HepG2 (cell line): Measurements from ENCODE around the gene TOMM40L. TPM values are rescaled to one million over a fixed set of nuclear protein-coding genes. Genes with fewer than 3 reads are reported as not detected.
A peak's percentile ranks its signal among the peaks of the same experiment; 100 is the strongest.

Experiments
- ATF2 ChIP-seq: sonication (generic); formaldehyde crosslinking; IDR thresholded peaks from 2 replicates; pipeline ENCODE4 v1.4.0; 2020; ENCODE audit warnings: missing genetic modification reagents
- CREB1 ChIP-seq, 2 experiments: fragments of 450-650 bp in 1 of 2; IDR thresholded peaks; 2 replicates each; pipeline ENCODE4 v1.6.1; 2016 to 2017; ENCODE audit warnings: control low read depth in 1 of 2, mild to moderate bottlenecking in 1 of 2, missing compliant biosample characterization in 1 of 2, missing genetic modification characterization in 1 of 2
- DNMT1 ChIP-seq: sonication (generic); formaldehyde crosslinking; IDR thresholded peaks from 2 replicates; pipeline ENCODE4 v1.5.1; 2020; ENCODE audit warnings: mild to moderate bottlenecking, missing genetic modification reagents
- MIER3 ChIP-seq: IDR thresholded peaks from 2 replicates; pipeline ENCODE4 v1.6.1; 2016; ENCODE audit warnings: missing compliant biosample characterization, borderline replicate concordance
- MNT ChIP-seq: fragments of 450-650 bp; IDR thresholded peaks from 2 replicates; pipeline ENCODE4 v1.6.1; 2016
- POGZ ChIP-seq: sonication (generic); formaldehyde crosslinking; IDR thresholded peaks from 2 replicates; pipeline ENCODE4 v1.4.0; 2020; ENCODE audit warnings: mild to moderate bottlenecking, missing genetic modification reagents
- POLR2AphosphoS5 ChIP-seq: IDR thresholded peaks from 2 replicates; pipeline ENCODE4 v1.6.1; 2012; ENCODE audit warnings: low read depth, low read length
- SALL1 ChIP-seq: sonication (generic); formaldehyde crosslinking; IDR thresholded peaks from 2 replicates; pipeline ENCODE4 v1.8.0; 2022; ENCODE audit warnings: mild to moderate bottlenecking, missing genetic modification reagents
- SMARCE1 ChIP-seq: fragments of 450-650 bp; IDR thresholded peaks from 2 replicates; pipeline ENCODE4 v1.6.1; 2017; ENCODE audit warnings: borderline replicate concordance
- TAF1 ChIP-seq: sonication (generic); formaldehyde crosslinking; IDR thresholded peaks from 2 replicates; pipeline ENCODE4 v1.4.0; 2020; ENCODE audit warnings: missing genetic modification reagents
- ZBTB21 ChIP-seq: sonication (generic); formaldehyde crosslinking; IDR thresholded peaks from 2 replicates; pipeline ENCODE4 v1.4.0; 2020; ENCODE audit warnings: missing genetic modification reagents
- ZMYM4 ChIP-seq: sonication (generic); formaldehyde crosslinking; IDR thresholded peaks from 2 replicates; pipeline ENCODE4 v1.8.1; 2023; ENCODE audit warnings: mild to moderate bottlenecking, missing genetic modification reagents
- ZNF264 ChIP-seq: sonication (generic); formaldehyde crosslinking; IDR thresholded peaks from 2 replicates; pipeline ENCODE4 v1.4.0; 2020; ENCODE audit warnings: missing genetic modification reagents
- ZNF557 ChIP-seq: sonication (generic); formaldehyde crosslinking; IDR thresholded peaks from 2 replicates; pipeline ENCODE4 v1.4.0; 2020; ENCODE audit warnings: missing genetic modification reagents
- ZNF558 ChIP-seq: sonication (generic); formaldehyde crosslinking; IDR thresholded peaks from 2 replicates; pipeline ENCODE4 v1.9.0; 2022; ENCODE audit warnings: mild to moderate bottlenecking, missing genetic modification reagents, borderline replicate concordance
- ZNF891 ChIP-seq: sonication (generic); formaldehyde crosslinking; IDR thresholded peaks from 2 replicates; pipeline ENCODE4 v1.5.0; 2020; ENCODE audit warnings: mild to moderate bottlenecking, missing genetic modification reagents
- ZXDC ChIP-seq: sonication (generic); formaldehyde crosslinking; IDR thresholded peaks from 2 replicates; pipeline ENCODE4 v1.5.0; 2020; ENCODE audit warnings: mild to moderate bottlenecking, missing genetic modification reagents
- polyA plus RNA-seq, 8 experiments: library from polyadenylated mRNA; depleted of rRNA in 3 of 8; stranded (reverse) in 7 of 8; unstranded in 1 of 8; fragments of >200 nt; fragmentation: Illumina TruSeq in 4 of 8; extraction: Trizol in 4 of 8; gene quantifications; 2 replicates each; pipeline versions ENCODE4 v1.2.1 to v1.2.3, GENCODE V29; 2011 to 2016; ENCODE audit warnings: low read depth in 4 of 8, missing spikeins in 1 of 8, mixed read lengths in 1 of 8; ENCODE audit not compliant: insufficient read depth in 1 of 8
- total RNA-seq, 5 experiments: library from RNA; depleted of rRNA; stranded (reverse); fragments of >200 nt; fragmentation: Illumina TruSeq; extraction: Trizol; gene quantifications; 2 replicates each; pipeline ENCODE4 v1.2.3, GENCODE V29; 2016; ENCODE audit warnings: low read depth in 1 of 5
- TF ChIP-seq, protein P1 (sequence below): sonication (generic); formaldehyde crosslinking; IDR thresholded peaks from 2 replicates; pipeline ENCODE4 v1.5.1; 2020; ENCODE audit warnings: mild to moderate bottlenecking, missing genetic modification reagents, borderline replicate concordance

Gene TOMM40L
- total and polyA plus RNA-seq, 2 of the 13 experiments (the other 11 are each of a cell fraction or from before 2014, with no cell fraction given), result 14.1 to 26.2 TPM

- TF ChIP-seq ATF2 (peak; percentile 22; the same call in 1 of the 2 replicates), ZNF891 (no peak), TAF1 (peak; percentile 31; the same call in 1 of the 2 replicates), SMARCE1 (no peak), MNT (no peak), ZBTB21 (CRISPR knock-in tag) (0 out of 2 replicates have a peak, but pooled peaks have one; percentile 4), CREB1 (IDR thresholded peaks at IDR 0.05) (no peak), CREB1 (CRISPR knock-in tag; IDR thresholded peaks at IDR 0.05) (peak; percentile 73), SALL1 (CRISPR knock-in tag) (peak; percentile 90), ZXDC (CRISPR knock-in tag) (0 out of 2 replicates have a peak, but pooled peaks have one; percentile 61), ZNF558 (CRISPR knock-in tag) (peak; percentile 66; the same call in 1 of the 2 replicates), POGZ (CRISPR knock-in tag) (no peak), ZNF557 (peak; percentile 59; the same call in 1 of the 2 replicates), ZMYM4 (CRISPR knock-in tag) (0 out of 2 replicates have a peak, but pooled peaks have one; percentile 37), ZNF264 (CRISPR knock-in tag) (0 out of 2 replicates have a peak, but pooled peaks have one; percentile 33), DNMT1 (CRISPR knock-in tag) (no peak), POLR2AphosphoS5 (peak; percentile 16; the same call in 1 of the 2 replicates), MIER3 (CRISPR knock-in tag) (peak; percentile 50; the same call in 1 of the 2 replicates)
- TF ChIP-seq, protein P1, sequence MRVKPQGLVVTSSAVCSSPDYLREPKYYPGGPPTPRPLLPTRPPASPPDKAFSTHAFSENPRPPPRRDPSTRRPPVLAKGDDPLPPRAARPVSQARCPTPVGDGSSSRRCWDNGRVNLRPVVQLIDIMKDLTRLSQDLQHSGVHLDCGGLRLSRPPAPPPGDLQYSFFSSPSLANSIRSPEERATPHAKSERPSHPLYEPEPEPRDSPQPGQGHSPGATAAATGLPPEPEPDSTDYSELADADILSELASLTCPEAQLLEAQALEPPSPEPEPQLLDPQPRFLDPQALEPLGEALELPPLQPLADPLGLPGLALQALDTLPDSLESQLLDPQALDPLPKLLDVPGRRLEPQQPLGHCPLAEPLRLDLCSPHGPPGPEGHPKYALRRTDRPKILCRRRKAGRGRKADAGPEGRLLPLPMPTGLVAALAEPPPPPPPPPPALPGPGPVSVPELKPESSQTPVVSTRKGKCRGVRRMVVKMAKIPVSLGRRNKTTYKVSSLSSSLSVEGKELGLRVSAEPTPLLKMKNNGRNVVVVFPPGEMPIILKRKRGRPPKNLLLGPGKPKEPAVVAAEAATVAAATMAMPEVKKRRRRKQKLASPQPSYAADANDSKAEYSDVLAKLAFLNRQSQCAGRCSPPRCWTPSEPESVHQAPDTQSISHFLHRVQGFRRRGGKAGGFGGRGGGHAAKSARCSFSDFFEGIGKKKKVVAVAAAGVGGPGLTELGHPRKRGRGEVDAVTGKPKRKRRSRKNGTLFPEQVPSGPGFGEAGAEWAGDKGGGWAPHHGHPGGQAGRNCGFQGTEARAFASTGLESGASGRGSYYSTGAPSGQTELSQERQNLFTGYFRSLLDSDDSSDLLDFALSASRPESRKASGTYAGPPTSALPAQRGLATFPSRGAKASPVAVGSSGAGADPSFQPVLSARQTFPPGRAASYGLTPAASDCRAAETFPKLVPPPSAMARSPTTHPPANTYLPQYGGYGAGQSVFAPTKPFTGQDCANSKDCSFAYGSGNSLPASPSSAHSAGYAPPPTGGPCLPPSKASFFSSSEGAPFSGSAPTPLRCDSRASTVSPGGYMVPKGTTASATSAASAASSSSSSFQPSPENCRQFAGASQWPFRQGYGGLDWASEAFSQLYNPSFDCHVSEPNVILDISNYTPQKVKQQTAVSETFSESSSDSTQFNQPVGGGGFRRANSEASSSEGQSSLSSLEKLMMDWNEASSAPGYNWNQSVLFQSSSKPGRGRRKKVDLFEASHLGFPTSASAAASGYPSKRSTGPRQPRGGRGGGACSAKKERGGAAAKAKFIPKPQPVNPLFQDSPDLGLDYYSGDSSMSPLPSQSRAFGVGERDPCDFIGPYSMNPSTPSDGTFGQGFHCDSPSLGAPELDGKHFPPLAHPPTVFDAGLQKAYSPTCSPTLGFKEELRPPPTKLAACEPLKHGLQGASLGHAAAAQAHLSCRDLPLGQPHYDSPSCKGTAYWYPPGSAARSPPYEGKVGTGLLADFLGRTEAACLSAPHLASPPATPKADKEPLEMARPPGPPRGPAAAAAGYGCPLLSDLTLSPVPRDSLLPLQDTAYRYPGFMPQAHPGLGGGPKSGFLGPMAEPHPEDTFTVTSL (CRISPR knock-in tag), result 0 out of 2 replicates have a peak, but pooled peaks have one; percentile 10
These were observed 7.4 kb upstream of the TOMM40L start (continued) for GRCh38 chr1:161218301-161219077.
